HepG2 (cell line): ENCODE results near the gene OSBPL1A. TPM values are rescaled to one million over a fixed set of nuclear protein-coding genes. Genes with fewer than 3 reads are reported as not detected.

Source experiments
- ATAC-seq: fragments of 200-7000 bp; cut with Tn5 transposase; 3 replicates; pipeline ENCODE4 v1.9.1; 2020; ENCODE audit warnings: mild to moderate bottlenecking, moderate library complexity
- BruUV-seq: library from RNA; stranded (reverse); fragments of 400-500 nt; replicated peaks from 2 replicates; lab custom pipeline; 2021; lab: Mats Ljungman, UMichigan
- CTCF ChIA-PET: fragments of 300-600 bp; formaldehyde crosslinking; extraction: SDS; loops from one replicate; lab custom pipeline; 2021; ENCODE audit warnings: low total read pairs, inconsistent platforms, low intra/inter-chr PET ratio; lab: Yijun Ruan, JAX
- POLR2A ChIA-PET: fragments of 350-600 bp; sonication (Branson Sonifier 250); formaldehyde crosslinking; loops from one replicate; lab custom pipeline; 2020; ENCODE audit warnings: antibody characterized with exemption, inconsistent platforms; lab: Yijun Ruan, JAX
- DNase-seq: peaks from one replicate; pipeline ENCODE4 v3.0.0-alpha.2; 2015; ENCODE audit warnings: low spot score
- FAIRE-seq: peaks from 3 replicates; lab custom pipeline; 2011; peaks lifted over from hg19 to GRCh38; lab: Jason Lieb, UNC
- H2AFZ ChIP-seq: one replicate; pipeline ENCODE4 v1.6.1; 2011; ENCODE audit warnings: low read length, inconsistent platforms
- H3K27ac ChIP-seq: fragments of 300-600 bp; 3 replicates; pipeline ENCODE4 v1.8.0; 2011; ENCODE audit warnings: mixed run types, mild to moderate bottlenecking, mixed read lengths, low read length, inconsistent platforms; ENCODE audit not compliant: insufficient read depth; ENCODE audit errors: extremely low read length
- H3K27me3 ChIP-seq, 2 experiments: fragments of 200-600 bp in 1 of 2; 2 replicates in 1 of 2; 3 replicates in 1 of 2; pipeline versions ENCODE4 v1.6.0 to v1.8.0; 2011; ENCODE audit warnings: low read length in 2 of 2, mild to moderate bottlenecking in 2 of 2, moderate library complexity in 2 of 2, inconsistent platforms in 1 of 2; ENCODE audit not compliant: insufficient read depth in 2 of 2, control insufficient read depth in 1 of 2
- H3K36me3 ChIP-seq, 2 experiments: fragments of 200-600 bp in 1 of 2; replicated peaks in 1 of 2; 2 replicates in 1 of 2; 3 replicates in 1 of 2; pipeline versions ENCODE4 v1.5.1 to v1.8.0; 2011; ENCODE audit warnings: low read length in 2 of 2, inconsistent platforms in 1 of 2; ENCODE audit not compliant: insufficient read depth in 2 of 2, control insufficient read depth in 1 of 2
- H3K4me1 ChIP-seq: 2 replicates; pipeline ENCODE4 v1.5.1; 2012; ENCODE audit warnings: low read length, inconsistent platforms; ENCODE audit not compliant: insufficient read depth
- H3K4me2 ChIP-seq: 2 replicates; pipeline ENCODE4 v1.6.0; 2011; ENCODE audit warnings: low read depth, low read length, inconsistent platforms
- H3K4me3 ChIP-seq, 3 experiments: fragments of 200-600 bp in 1 of 3; sonication (generic), shearing (Covaris generic) in 1 of 3; replicated peaks in 1 of 3; 2 replicates each; pipeline ENCODE4 v1.5.1; 2011 to 2016; ENCODE audit warnings: low read length in 3 of 3, inconsistent platforms in 2 of 3, low read depth in 2 of 3, mild to moderate bottlenecking in 2 of 3, control low read depth in 1 of 3, mixed read lengths in 1 of 3; ENCODE audit not compliant: insufficient read depth in 1 of 3
- H3K79me2 ChIP-seq: one replicate; pipeline ENCODE4 v1.6.1; 2011; ENCODE audit warnings: low read length, inconsistent platforms; ENCODE audit not compliant: insufficient read depth
- H3K9ac ChIP-seq: 2 replicates; pipeline ENCODE4 v1.6.0; 2011; ENCODE audit warnings: mild to moderate bottlenecking, low read depth, low read length, inconsistent platforms; ENCODE audit not compliant: insufficient read depth
- H3K9me3 ChIP-seq: 2 replicates; pipeline ENCODE4 v1.5.1; 2012; ENCODE audit warnings: mild to moderate bottlenecking, low read length
- H4K20me1 ChIP-seq: 2 replicates; pipeline ENCODE4 v1.6.0; 2011; ENCODE audit warnings: inconsistent platforms, mild to moderate bottlenecking, low read length, moderate library complexity; ENCODE audit not compliant: insufficient read depth
- HMG20B ChIP-seq: conservative IDR thresholded peaks from 2 replicates; pipeline ENCODE4 v1.6.1; 2016; ENCODE audit warnings: missing genetic modification reagents, missing compliant biosample characterization
- UBTF ChIP-seq: sonication (generic); formaldehyde crosslinking; IDR thresholded peaks from 2 replicates; pipeline ENCODE4 v1.4.0; 2020; ENCODE audit warnings: mild to moderate bottlenecking, missing genetic modification reagents
- WGBS: methylation state at CpG from one replicate; pipeline ENCODE4 v1.1.6; 2017; ENCODE audit warnings: low lambda C conversion rate; 5-methylcytosine and 5-hydroxymethylcytosine counted together
- in situ Hi-C: cut with HindIII; loops from 2 replicates; pipeline ENCODE4 v1.10.0; 2017; ENCODE audit warnings: low pct_unique_long_range_greater_than_20kb; ENCODE audit not compliant: extremely low pct_ligation_motif_present
- intact Hi-C: fragments of 100-400 bp; cut with micrococcal nuclease; formaldehyde crosslinking; loops from one replicate; pipeline ENCODE4 v1.10.0; 2022; ENCODE audit not compliant: unreplicated experiment
- polyA plus RNA-seq, 8 experiments: library from polyadenylated mRNA; depleted of rRNA in 3 of 8; stranded (reverse) in 7 of 8; unstranded in 1 of 8; fragments of >200 nt; fragmentation: Illumina TruSeq in 4 of 8; extraction: Trizol in 4 of 8; gene quantifications; 2 replicates each; pipeline versions ENCODE4 v1.2.1 to v1.2.3, GENCODE V29; 2011 to 2016; ENCODE audit warnings: low read depth in 4 of 8, missing spikeins in 1 of 8, mixed read lengths in 1 of 8; ENCODE audit not compliant: insufficient read depth in 1 of 8
- total RNA-seq, 5 experiments: library from RNA; depleted of rRNA; stranded (reverse); fragments of >200 nt; fragmentation: Illumina TruSeq; extraction: Trizol; gene quantifications; 2 replicates each; pipeline ENCODE4 v1.2.3, GENCODE V29; 2016; ENCODE audit warnings: low read depth in 1 of 5
- TF ChIP-seq, protein P1 (sequence below): sonication (generic); formaldehyde crosslinking; IDR thresholded peaks from 2 replicates; pipeline ENCODE4 v1.4.0; 2020; ENCODE audit warnings: missing genetic modification reagents
- TF ChIP-seq, protein P2 (sequence below): sonication (generic); formaldehyde crosslinking; IDR thresholded peaks from 2 replicates; pipeline ENCODE4 v1.4.0; 2020; ENCODE audit warnings: mild to moderate bottlenecking, low read depth, missing genetic modification reagents

OSBPL1A gene
- total and polyA plus RNA-seq, 2 of the 13 experiments (the other 11 are each of a cell fraction or from before 2014, with no cell fraction given) = 0.02 TPM; not detected in 1

DNA sequence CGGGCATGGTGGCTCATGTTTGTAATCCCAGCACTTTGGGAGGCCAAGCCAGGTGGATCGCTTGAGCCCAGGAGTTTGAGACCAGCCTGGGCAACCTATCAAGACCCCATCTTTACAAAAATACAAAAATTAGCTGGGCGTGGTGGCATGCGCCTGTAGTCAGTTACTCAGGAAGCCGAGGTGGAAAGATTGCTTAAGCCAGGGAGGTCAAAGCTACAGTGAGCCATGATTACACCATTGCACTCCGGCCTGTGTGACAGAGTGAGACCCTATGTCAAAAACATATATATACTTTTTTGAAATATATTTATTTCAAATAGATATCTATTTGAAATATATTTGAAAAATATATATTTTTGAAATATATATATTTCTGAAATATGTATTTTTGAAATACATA, 10.9 kb downstream of the OSBPL1A start:
- H2AFZ ChIP-seq = no peak overlapping the region
- whole genome bisulfite sequencing = 16% methylated on average over 6 of the region's 6 CpGs
- H3K9me3 ChIP-seq = no peaks in the 10 kb centered on the region
- DNase-seq (no peak), FAIRE-seq (no peak), ATAC-seq (no peak)
- H3K4me3 ChIP-seq = no peak overlapping the region
- H3K79me2 ChIP-seq = no peaks in the 10 kb centered on the region
- H3K27me3 ChIP-seq = peaks cover 0 to 3% of the 10 kb centered on the region in 2 experiments; a peak in 2 of 5 replicates
- H4K20me1 ChIP-seq = no peaks in the 10 kb centered on the region
- intact Hi-C loops (no loop called here), in situ Hi-C loops (no loop called here)
- no TSS peak for BruUV-seq
- CTCF ChIA-PET = no interaction called here
- no peak overlapping the region for H3K27ac ChIP-seq
- no peak overlapping the region for H3K9ac ChIP-seq
- H3K4me2 ChIP-seq = no peak overlapping the region
- POLR2A ChIA-PET = no interaction called here
- TF ChIP-seq UBTF (CRISPR knock-in tag) (no peak), HMG20B (CRISPR knock-in tag) (no peak)
- TF ChIP-seq, protein P1, sequence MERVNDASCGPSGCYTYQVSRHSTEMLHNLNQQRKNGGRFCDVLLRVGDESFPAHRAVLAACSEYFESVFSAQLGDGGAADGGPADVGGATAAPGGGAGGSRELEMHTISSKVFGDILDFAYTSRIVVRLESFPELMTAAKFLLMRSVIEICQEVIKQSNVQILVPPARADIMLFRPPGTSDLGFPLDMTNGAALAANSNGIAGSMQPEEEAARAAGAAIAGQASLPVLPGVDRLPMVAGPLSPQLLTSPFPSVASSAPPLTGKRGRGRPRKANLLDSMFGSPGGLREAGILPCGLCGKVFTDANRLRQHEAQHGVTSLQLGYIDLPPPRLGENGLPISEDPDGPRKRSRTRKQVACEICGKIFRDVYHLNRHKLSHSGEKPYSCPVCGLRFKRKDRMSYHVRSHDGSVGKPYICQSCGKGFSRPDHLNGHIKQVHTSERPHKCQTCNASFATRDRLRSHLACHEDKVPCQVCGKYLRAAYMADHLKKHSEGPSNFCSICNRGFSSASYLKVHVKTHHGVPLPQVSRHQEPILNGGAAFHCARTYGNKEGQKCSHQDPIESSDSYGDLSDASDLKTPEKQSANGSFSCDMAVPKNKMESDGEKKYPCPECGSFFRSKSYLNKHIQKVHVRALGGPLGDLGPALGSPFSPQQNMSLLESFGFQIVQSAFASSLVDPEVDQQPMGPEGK (CRISPR knock-in tag) = no peak
- TF ChIP-seq, protein P2, sequence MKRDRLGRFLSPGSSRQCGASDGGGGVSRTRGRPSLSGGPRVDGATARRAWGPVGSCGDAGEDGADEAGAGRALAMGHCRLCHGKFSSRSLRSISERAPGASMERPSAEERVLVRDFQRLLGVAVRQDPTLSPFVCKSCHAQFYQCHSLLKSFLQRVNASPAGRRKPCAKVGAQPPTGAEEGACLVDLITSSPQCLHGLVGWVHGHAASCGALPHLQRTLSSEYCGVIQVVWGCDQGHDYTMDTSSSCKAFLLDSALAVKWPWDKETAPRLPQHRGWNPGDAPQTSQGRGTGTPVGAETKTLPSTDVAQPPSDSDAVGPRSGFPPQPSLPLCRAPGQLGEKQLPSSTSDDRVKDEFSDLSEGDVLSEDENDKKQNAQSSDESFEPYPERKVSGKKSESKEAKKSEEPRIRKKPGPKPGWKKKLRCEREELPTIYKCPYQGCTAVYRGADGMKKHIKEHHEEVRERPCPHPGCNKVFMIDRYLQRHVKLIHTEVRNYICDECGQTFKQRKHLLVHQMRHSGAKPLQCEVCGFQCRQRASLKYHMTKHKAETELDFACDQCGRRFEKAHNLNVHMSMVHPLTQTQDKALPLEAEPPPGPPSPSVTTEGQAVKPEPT = no peak
- no peaks in the 10 kb centered on the region for H3K4me1 ChIP-seq
- H3K36me3 ChIP-seq = no peaks in the 10 kb centered on the region
